Gastrocnemius medialis (tissue), 4 donors: ENCODE measurements around the gene MYRIP. TPM values are rescaled to one million over a fixed set of nuclear protein-coding genes. Genes with fewer than 3 reads are reported as not detected.
A peak's percentile ranks its signal among the peaks of the same experiment; 100 is the strongest.

Experiments
- ATAC-seq, 2 donors: fragments of 150-250 bp; one replicate each; pipeline ENCODE4 v1.9.1; 2016
- DNase-seq, 2 donors: peaks; one replicate each; pipeline ENCODE4 v3.0.0-alpha.2; 2019
- H3K27ac ChIP-seq, 4 donors: fragments of 200-600 bp; sonication (generic); 1 replicate in 1 of 4; 2 replicates in 3 of 4; pipeline ENCODE4 v1.5.1; 2016 to 2018; ENCODE audit warnings: mild to moderate bottlenecking in 2 of 4, moderate library complexity in 1 of 4
- H3K27me3 ChIP-seq, 3 donors: fragments of 200-600 bp; sonication (generic) in 2 of 3; 1 replicate in 1 of 3; 2 replicates in 2 of 3; pipeline versions ENCODE4 v1.5.1 to v1.6.0; 2016 to 2019; ENCODE audit warnings: mild to moderate bottlenecking in 1 of 3, moderate library complexity in 1 of 3
- H3K36me3 ChIP-seq, 2 donors: fragments of 200-600 bp; sonication (generic) in 1 of 2; one replicate each; pipeline ENCODE4 v1.5.1; 2017 to 2018
- H3K4me1 ChIP-seq, 2 donors: fragments of 200-600 bp; sonication (generic) in 1 of 2; one replicate each; pipeline ENCODE4 v1.5.1; 2016 to 2017; ENCODE audit warnings: mild to moderate bottlenecking in 2 of 2
- H3K4me3 ChIP-seq, 4 donors: fragments of 200-600 bp; sonication (generic) in 3 of 4; 1 replicate in 1 of 4; 2 replicates in 3 of 4; pipeline ENCODE4 v1.5.1; 2016 to 2019; ENCODE audit warnings: mild to moderate bottlenecking in 2 of 4
- H3K9me3 ChIP-seq, 3 donors: fragments of 200-600 bp; sonication (generic) in 2 of 3; 1 replicate in 1 of 3; 2 replicates in 2 of 3; pipeline ENCODE4 v1.5.1; 2016 to 2019
- POLR2A ChIP-seq, 2 donors: fragments of 450-650 bp; IDR thresholded peaks; one replicate each; pipeline ENCODE4 v1.6.1; 2017; ENCODE audit warnings: antibody characterized with exemption in 2 of 2, mild to moderate bottlenecking in 2 of 2, moderate library complexity in 2 of 2
- in situ Hi-C, 4 donors: fragments of 200-750 bp; cut with MboI; loops; one replicate each; pipeline versions ENCODE4 v1.15.0 to v1.8.0; 2017; ENCODE audit warnings: low sequenced_read_pairs in 4 of 4
- intact Hi-C: fragments of 100-400 bp; cut with DNase I; formaldehyde crosslinking; loops from one replicate; pipeline ENCODE4 v1.15.1; 2023; ENCODE audit warnings: low total_unique reads
- total RNA-seq, 4 donors: library from RNA; depleted of rRNA; stranded (reverse); fragments of >200 nt; gene quantifications; one replicate each; pipeline versions ENCODE4 v1.1.0 to v1.2.3, GENCODE V29; 2016
- TF ChIP-seq, protein P1 (sequence below), 5 experiments: fragments of 450-650 bp in 3 of 5; fragments of 200-600 bp in 2 of 5; sonication (generic) in 2 of 5; IDR thresholded peaks in 4 of 5; conservative IDR thresholded peaks in 1 of 5; 1 replicate in 4 of 5; 2 replicates in 1 of 5; pipeline ENCODE4 v1.5.1; 2016 to 2019; ENCODE audit warnings: antibody characterized with exemption in 5 of 5, mild to moderate bottlenecking in 3 of 5, moderate library complexity in 3 of 5

MYRIP gene
- total RNA-seq, 4 donors from 2014 or later: 0.66 to 1.9 (median 1.5) TPM

DNA sequence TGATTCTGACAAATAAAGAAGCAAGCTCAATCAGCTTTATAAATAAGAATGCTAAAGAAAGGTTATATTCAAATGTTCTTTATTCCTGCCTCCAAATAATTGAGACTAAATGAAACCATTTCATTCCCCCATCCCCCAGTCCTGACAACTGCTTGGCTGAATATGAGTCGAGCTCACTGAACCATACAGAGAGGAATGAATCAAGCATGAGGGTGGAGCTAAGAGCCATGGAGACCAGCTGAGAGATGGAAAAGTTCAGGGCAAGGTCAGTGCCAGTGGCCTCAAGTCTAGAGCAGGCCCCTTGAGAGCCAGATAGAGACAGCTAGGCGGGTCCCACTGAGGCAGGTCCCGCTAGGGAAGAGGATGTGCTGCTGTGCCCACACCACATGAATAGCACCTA, 311.4 kb downstream of the MYRIP start:
- H3K4me1 ChIP-seq: no peaks in the 10 kb centered on the region
- intact Hi-C loops (no loop called here), in situ Hi-C loops (no loop called here)
- TF ChIP-seq POLR2A (IDR thresholded peaks at IDR 0.05): no peak
- TF ChIP-seq, protein P1, sequence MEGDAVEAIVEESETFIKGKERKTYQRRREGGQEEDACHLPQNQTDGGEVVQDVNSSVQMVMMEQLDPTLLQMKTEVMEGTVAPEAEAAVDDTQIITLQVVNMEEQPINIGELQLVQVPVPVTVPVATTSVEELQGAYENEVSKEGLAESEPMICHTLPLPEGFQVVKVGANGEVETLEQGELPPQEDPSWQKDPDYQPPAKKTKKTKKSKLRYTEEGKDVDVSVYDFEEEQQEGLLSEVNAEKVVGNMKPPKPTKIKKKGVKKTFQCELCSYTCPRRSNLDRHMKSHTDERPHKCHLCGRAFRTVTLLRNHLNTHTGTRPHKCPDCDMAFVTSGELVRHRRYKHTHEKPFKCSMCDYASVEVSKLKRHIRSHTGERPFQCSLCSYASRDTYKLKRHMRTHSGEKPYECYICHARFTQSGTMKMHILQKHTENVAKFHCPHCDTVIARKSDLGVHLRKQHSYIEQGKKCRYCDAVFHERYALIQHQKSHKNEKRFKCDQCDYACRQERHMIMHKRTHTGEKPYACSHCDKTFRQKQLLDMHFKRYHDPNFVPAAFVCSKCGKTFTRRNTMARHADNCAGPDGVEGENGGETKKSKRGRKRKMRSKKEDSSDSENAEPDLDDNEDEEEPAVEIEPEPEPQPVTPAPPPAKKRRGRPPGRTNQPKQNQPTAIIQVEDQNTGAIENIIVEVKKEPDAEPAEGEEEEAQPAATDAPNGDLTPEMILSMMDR (IDR thresholded peaks at IDR 0.05 in 4 of 5, conservative IDR thresholded peaks at IDR 0.05 in 1 of 5): no peak
- H3K27ac ChIP-seq: no peak overlapping the region
- H3K27me3 ChIP-seq: no peaks in the 10 kb centered on the region
- no peaks in the 10 kb centered on the region for H3K9me3 ChIP-seq
- ATAC-seq (no peak), DNase-seq (no peak)
- H3K36me3 ChIP-seq: no peaks in the 10 kb centered on the region
- H3K4me3 ChIP-seq: no peak overlapping the region

DNA sequence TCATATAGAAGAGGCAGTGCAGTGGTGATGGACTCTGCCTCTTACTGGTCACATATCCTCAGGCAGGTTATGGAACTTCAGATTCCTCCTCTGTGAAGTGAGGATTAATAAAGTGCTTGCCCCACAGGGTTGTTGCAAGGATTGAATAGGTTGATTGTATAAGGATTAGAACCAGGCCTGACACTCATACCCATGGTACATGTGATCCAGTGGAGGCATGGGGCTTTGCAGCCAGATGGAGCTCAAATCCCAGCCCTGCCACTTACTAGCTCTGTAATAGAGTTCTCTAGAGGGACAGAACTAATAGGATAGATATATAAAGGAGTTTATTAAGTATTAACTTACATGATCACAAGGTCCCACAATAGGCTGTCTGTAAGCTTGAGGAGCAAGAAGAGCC, 315.5 kb downstream of the MYRIP start:
- H3K4me1 ChIP-seq: peaks cover 0 to 5% of the 10 kb centered on the region in 2 donors
- DNase-seq: no peak
- in situ Hi-C loops (no loop called here), intact Hi-C loops (no loop called here)
- ATAC-seq: no peak
- TF ChIP-seq POLR2A (IDR thresholded peaks at IDR 0.05): no peak
- TF ChIP-seq, protein P1 (IDR thresholded peaks at IDR 0.05 in 4 of 5, conservative IDR thresholded peaks at IDR 0.05 in 1 of 5): no peak
- H3K36me3 ChIP-seq: no peaks in the 10 kb centered on the region
- no peaks in the 10 kb centered on the region for H3K27me3 ChIP-seq
- no peak overlapping the region for H3K4me3 ChIP-seq
- H3K9me3 ChIP-seq: no peaks in the 10 kb centered on the region
- H3K27ac ChIP-seq: no peak overlapping the region

GRCh38 chr3:40128166-40128565, 318.8 kb downstream of the MYRIP start:
- intact Hi-C loops (no loop called here), in situ Hi-C loops (no loop called here)
- Histone ChIP-seq H3K36me3 (no peaks in the 10 kb centered on the region), H3K9me3 (no peaks in the 10 kb centered on the region), H3K4me3 (no peak overlapping the region), H3K4me1 (peaks cover 0 to 5% of the 10 kb centered on the region in 2 donors), H3K27me3 (no peaks in the 10 kb centered on the region), H3K27ac (no peak overlapping the region)
- TF ChIP-seq, protein P1 (IDR thresholded peaks at IDR 0.05 in 4 of 5, conservative IDR thresholded peaks at IDR 0.05 in 1 of 5): no peak
- TF ChIP-seq POLR2A (IDR thresholded peaks at IDR 0.05): no peak
- ATAC-seq: no peak
- no peak for DNase-seq

GRCh38 chr3:40129510-40129909, 320.1 kb downstream of the MYRIP start:
- ATAC-seq: peak; percentile 39 to 65

More at GRCh38 chr3:40129510-40129909, 320.1 kb downstream of the MYRIP start:
- intact Hi-C loops (no loop called here), in situ Hi-C loops (no loop called here)
- no peak for DNase-seq
- Histone ChIP-seq H3K36me3 (no peaks in the 10 kb centered on the region), H3K4me3 (no peak overlapping the region), H3K27me3 (no peaks in the 10 kb centered on the region), H3K4me1 (peaks cover 0 to 5% of the 10 kb centered on the region in 2 donors), H3K9me3 (no peaks in the 10 kb centered on the region), H3K27ac (peak overlapping the region; percentile 50 to 79 (median 62))
- TF ChIP-seq, protein P1 (IDR thresholded peaks at IDR 0.05 in 4 of 5, conservative IDR thresholded peaks at IDR 0.05 in 1 of 5): no peak
- no peak for TF ChIP-seq POLR2A (IDR thresholded peaks at IDR 0.05)
